MM.1S (cell line): Measurements from ENCODE around the gene HELZ2.

ENCODE experiments used
- CTCF ChIP-seq: fragments of 300-600 bp; sonication (generic); IDR thresholded peaks from 2 replicates; pipeline ENCODE4 v1.5.1; 2016; ENCODE audit warnings: antibody characterized with exemption, low read length, mixed read lengths
- EZH2 ChIP-seq: fragments of 300-600 bp; sonication (generic); optimal IDR thresholded peaks from 2 replicates; pipeline ENCODE3; 2017; ENCODE audit warnings: low read depth, mild to moderate bottlenecking, antibody characterized with exemption, low read length, mixed read lengths
- EZH2phosphoT487 ChIP-seq: fragments of 300-600 bp; sonication (generic); IDR thresholded peaks from 2 replicates; pipeline ENCODE4 v1.6.1; 2018; ENCODE audit warnings: antibody characterized with exemption, low read length

- no peak for TF ChIP-seq EZH2phosphoT487
- TF ChIP-seq CTCF: no peak
- TF ChIP-seq EZH2: no peak
These were observed 30.3 kb downstream of the HELZ2 start for GRCh38 chr20:63543733-63544132.
